HG03442 (cell line): ENCODE results near the gene IGF2BP2.
"Not testable (repeated sequence)": the region's sequence is repeated elsewhere in the genome, so short reads cannot be mapped to it uniquely, and the experiment has no call there.

Experiments used
- ATAC-seq: cut with Tn5 transposase; IDR thresholded peaks from one replicate; pipeline ENCODE4 v1.9.1; 2021; ENCODE audit warnings: mild to moderate bottlenecking, moderate library complexity; ENCODE audit not compliant: unreplicated experiment

IGF2BP2 gene

GRCh38 chr3:185825006-185825638, at the start of gene IGF2BP2:
TSS of gene IGF2BP2 (minus strand) at chr3:185825042. CDS start at chr3:185824960, 82 bp downstream.
- peak; percentile 56 for ATAC-seq

GRCh38 chr3:185874119-185874518, 49.3 kb upstream of the IGF2BP2 start:
- no peak for ATAC-seq

- no peak for ATAC-seq
Measured at GRCh38 chr3:185867650-185868049, 42.8 kb upstream of the IGF2BP2 start.

- no peak for ATAC-seq
Measured at GRCh38 chr3:185866995-185867394, 42.2 kb upstream of the IGF2BP2 start.

- ATAC-seq, result no peak
Measured at GRCh38 chr3:185866555-185866954, 41.7 kb upstream of the IGF2BP2 start.

- no peak for ATAC-seq
Measured at GRCh38 chr3:185865247-185865646, 40.4 kb upstream of the IGF2BP2 start.

- ATAC-seq, result no peak
Measured at GRCh38 chr3:185864767-185865166, 39.9 kb upstream of the IGF2BP2 start.

- ATAC-seq, result no peak
Measured at GRCh38 chr3:185862920-185863319, 38.1 kb upstream of the IGF2BP2 start.

GRCh38 chr3:185859294-185859972, 34.6 kb upstream of the IGF2BP2 start:
- ATAC-seq, result no peak

- ATAC-seq, result no peak
Measured at GRCh38 chr3:185858502-185859225, 33.8 kb upstream of the IGF2BP2 start.

- ATAC-seq, result no peak
Measured at GRCh38 chr3:185857208-185857607, 32.4 kb upstream of the IGF2BP2 start.

GRCh38 chr3:185856652-185857051, 31.8 kb upstream of the IGF2BP2 start:
- ATAC-seq, result no peak

GRCh38 chr3:185853771-185854170, 28.9 kb upstream of the IGF2BP2 start:
- ATAC-seq, result not testable (repeated sequence)

GRCh38 chr3:185852635-185853034, 27.8 kb upstream of the IGF2BP2 start:
- no peak for ATAC-seq

GRCh38 chr3:185851959-185852358, 27.1 kb upstream of the IGF2BP2 start:
- no peak for ATAC-seq

GRCh38 chr3:185851046-185851445, 26.2 kb upstream of the IGF2BP2 start:
- ATAC-seq, result no peak

GRCh38 chr3:185847506-185847905, 22.7 kb upstream of the IGF2BP2 start:
- no peak for ATAC-seq

GRCh38 chr3:185846037-185846436, 21.2 kb upstream of the IGF2BP2 start:
- no peak for ATAC-seq

GRCh38 chr3:185844051-185844450, 19.2 kb upstream of the IGF2BP2 start:
- ATAC-seq, result no peak

GRCh38 chr3:185843635-185844034, 18.8 kb upstream of the IGF2BP2 start:
- no peak for ATAC-seq

- no peak for ATAC-seq
Measured at GRCh38 chr3:185843126-185843525, 18.3 kb upstream of the IGF2BP2 start.

GRCh38 chr3:185842241-185842640, 17.4 kb upstream of the IGF2BP2 start:
- no peak for ATAC-seq
